Measurements from ENCODE around the gene UBE2D2. TPM values are rescaled to one million over a fixed set of nuclear protein-coding genes. Genes with fewer than 3 reads are reported as not detected.
A peak's percentile ranks its signal among the peaks of the same experiment; 100 is the strongest.
"Not testable (repeated sequence)": the region's sequence is repeated elsewhere in the genome, so short reads cannot be mapped to it uniquely, and the experiment has no call there.

The UBE2D2 gene
- 66.0 and 71.1 TPM in 2 replicates for total RNA-seq

DNA sequence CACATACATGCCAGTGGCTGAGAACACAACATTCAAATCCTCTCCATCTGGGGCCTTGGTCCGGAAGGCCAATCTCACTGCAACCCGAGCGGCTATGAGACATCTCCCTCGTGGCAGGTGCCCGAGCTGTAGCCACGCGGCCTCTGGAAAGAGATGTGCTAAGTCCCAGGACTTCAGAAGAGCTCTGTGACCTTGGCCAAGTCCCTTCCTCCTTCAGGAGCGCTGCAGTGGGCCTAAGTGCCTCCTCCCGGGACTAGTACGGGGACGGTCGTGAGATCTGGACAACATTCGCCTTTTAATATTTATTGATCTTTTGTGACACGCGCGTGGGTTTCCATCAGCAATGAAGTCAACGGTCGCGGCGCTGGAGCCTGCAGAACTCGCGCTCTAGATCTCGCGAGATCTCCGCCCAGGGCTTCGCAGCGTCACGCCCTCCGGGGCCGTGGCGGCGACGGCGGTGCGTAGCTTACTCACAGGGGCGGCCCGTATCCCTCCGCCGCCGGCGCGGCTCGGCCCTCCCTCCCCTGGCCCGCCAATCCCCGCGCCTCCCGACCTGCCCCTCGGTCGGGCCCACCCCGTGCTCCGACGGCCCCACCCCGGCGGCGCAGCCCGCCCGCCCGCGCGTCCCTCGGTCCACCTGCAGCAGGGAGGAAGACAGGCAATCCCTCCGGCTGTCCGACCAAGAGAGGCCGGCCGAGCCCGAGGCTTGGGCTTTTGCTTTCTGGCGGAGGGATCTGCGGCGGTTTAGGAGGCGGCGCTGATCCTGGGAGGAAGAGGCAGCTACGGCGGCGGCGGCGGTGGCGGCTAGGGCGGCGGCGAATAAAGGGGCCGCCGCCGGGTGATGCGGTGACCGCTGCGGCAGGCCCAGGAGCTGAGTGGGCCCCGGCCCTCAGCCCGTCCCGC is at the start of gene UBE2D2:
Gene UBE2D2 (plus strand): TSS at position 588 of the 903 bp plus-strand sequence. CDS start 453 bp downstream, outside the sequence.
- peak; percentile 98 for DNase-seq (ENCODE audit: low read depth, low spot score)

GRCh38 chr5:139512786-139513390 is 48.3 kb upstream of the UBE2D2 start:
- no peak for DNase-seq (ENCODE audit: low read depth, low spot score)

DNA sequence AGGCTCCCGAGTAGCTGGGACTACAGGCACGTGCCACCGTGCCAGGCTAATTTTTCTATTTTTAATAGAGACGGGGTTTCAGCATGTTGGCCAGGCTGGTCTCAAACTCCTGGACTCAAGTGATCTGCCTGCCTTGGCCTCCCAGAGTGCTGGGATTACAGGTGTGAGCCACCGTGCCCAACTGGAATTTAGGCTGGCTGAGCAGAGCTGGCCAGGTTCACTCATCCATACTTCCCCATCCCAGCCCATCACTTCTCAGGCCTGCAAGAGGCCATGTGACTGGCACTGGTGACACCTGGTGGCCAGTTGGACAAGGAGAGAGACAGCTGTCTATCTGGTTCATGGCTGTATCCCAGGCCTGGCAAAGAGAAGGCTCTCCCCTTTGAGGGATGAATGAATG is 47.7 kb upstream of the UBE2D2 start:
- DNase-seq (ENCODE audit: low read depth, low spot score), result peak; percentile 53

DNA sequence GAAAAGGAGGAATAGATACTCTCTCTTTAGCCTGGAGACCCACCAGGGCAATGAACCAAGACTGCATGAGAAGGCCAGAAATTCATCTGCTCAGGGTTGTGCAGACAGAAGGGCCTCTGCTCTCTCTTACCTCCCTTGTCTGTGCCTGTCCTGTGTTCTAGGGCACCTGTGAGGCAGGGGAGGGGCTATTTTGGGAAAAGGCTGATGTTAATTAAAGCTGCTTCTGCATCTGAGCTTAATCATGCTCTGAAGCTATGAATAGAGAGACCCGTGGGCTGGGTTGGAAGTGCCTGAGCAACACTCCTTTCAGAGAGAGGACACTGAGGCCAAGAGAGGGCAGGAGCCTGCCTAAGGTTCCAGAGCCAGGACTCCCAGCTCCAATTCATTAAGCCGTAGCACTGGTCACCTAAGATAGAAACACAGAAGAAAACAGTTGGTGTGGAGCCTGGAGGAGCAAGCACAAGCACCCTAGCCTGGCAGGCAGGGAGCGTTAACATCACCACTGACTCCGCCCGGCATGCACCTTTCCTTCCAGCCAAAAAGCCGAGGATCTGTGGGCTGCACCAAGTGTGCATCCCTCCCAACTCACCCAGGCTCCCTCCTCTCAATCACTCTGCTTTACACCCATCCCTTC is 47.2 kb upstream of the UBE2D2 start:
- DNase-seq (ENCODE audit: low read depth, low spot score), result no peak

DNA sequence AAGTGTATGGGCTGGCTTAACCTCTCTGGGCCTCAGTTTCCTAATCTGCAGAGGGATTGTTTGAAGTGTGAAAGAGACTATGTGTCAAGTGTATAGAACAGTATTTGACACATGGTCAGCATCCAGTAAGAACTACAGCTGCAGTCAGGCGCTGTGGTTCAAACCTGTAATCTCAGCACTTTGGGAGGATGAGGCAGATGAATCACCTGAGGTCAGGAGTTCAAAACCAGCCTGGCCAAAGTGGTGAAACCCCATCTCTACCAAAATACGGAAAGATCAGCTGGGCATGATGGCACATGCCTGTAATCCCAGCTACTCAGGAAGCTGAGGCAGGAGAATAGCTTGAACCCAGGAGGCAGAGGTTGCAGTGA is 46.7 kb upstream of the UBE2D2 start:
- DNase-seq (ENCODE audit: low read depth, low spot score), result no peak

GRCh38 chr5:139517683-139518564 is 43.2 kb upstream of the UBE2D2 start:
- peak; percentile 39 for DNase-seq (ENCODE audit: low read depth, low spot score)

DNA sequence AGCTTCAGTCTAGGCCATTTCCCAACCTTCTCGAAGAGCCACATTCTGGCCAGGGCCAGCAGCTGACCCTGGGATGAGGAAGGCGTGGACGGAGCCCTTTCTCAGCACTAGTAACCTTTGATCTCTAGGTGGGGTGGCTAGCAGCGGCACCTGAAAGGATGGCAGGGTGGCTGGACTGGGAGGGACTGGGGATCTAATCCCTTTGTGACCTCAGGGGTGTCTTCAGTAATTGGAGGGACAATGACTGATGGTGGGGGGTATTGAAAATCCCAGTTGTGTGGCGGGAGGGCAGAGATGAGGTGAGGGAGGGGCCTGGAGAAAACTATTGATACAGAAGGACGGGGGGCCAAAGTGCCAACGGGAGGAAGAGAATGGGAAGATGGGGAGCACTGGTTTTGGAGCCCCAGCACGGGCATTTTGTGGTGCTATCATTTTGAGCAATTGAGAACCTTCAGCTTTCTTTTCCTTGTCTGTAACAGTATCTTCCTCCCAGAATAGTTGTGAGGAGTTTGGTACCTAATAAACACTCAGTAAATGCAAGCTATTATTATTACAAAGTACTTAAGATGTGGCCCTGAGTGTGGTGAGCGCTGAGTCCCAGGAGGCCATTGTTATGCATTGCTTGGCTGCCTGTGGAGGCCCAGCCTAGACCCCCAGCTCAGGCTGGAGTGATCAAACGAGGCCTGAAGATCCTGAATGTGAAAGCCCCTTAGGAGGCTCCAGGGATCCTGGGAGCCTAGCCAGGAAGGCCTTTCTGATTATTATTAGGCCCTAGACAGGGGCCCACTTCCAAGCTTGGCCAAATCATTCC is 37.3 kb upstream of the UBE2D2 start:
- DNase-seq (ENCODE audit: low read depth, low spot score), result no peak

- no peak for DNase-seq (ENCODE audit: low read depth, low spot score)
Observed at GRCh38 chr5:139524446-139524845, 36.7 kb upstream of the UBE2D2 start.

DNA sequence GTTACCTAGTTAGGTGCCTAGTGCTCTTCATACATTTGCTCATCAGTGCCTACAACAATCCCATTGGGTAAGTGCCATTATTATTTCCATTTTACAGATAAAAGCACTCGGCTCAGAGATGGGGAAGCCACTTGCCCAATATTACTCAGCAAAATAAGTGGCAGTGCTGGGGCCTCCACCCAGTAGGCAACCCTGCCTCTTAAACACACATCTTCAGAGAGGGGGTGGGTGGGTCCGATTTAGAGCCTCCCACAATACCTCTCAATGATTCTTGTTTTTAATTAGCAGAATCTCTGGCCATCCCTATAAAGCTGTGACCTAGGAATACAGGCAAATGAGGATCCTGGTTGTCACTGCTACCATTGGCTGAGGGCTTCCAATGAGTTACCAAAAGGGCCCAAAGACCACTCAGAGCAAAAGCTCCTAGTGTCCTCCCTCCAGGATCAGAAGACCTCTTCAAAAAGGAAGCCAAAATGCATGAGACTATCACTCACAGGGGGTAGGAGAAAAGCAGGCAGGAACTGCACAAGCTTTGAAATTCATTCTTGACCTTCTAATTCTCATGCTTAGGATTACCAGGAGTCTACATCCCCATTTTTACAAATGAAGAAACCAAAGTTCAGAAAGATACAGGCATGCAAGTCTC is 36.1 kb upstream of the UBE2D2 start:
- DNase-seq (ENCODE audit: low read depth, low spot score), result no peak

DNA sequence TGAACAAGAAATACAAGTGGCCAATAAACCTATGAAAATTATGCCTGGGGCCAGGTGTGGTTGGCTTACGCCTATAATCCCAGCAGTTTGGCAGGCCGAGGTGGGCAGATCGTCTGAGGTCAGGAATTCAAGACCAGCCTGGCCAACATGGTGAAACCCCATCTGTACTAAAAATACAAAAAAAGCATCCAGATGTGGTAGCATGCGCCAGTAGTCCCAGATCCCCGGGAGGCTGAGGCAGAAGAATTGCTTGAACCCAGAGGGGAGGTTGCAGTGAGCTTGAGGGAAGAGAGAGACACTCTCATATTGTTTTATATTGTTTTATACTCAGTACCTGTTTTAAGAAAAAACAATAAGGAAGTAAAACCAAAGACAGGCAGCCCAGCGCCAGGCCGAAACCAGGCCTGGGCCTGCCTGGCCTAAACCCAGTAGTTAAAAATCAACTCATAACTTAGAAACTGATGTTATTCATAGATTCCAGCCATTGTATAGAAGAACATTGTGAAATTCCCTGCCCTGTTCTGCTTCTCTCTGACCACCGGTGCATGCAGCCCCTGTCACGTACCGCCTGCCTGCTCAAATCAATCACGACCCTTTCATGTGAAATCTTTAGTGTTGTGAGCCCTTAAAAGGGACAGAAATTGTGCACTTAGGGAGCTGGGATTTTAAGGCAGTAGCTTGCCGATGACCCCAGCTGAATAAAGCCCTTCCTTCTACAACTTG is 35.4 kb upstream of the UBE2D2 start:
- DNase-seq (ENCODE audit: low read depth, low spot score), result not testable (repeated sequence)

DNA sequence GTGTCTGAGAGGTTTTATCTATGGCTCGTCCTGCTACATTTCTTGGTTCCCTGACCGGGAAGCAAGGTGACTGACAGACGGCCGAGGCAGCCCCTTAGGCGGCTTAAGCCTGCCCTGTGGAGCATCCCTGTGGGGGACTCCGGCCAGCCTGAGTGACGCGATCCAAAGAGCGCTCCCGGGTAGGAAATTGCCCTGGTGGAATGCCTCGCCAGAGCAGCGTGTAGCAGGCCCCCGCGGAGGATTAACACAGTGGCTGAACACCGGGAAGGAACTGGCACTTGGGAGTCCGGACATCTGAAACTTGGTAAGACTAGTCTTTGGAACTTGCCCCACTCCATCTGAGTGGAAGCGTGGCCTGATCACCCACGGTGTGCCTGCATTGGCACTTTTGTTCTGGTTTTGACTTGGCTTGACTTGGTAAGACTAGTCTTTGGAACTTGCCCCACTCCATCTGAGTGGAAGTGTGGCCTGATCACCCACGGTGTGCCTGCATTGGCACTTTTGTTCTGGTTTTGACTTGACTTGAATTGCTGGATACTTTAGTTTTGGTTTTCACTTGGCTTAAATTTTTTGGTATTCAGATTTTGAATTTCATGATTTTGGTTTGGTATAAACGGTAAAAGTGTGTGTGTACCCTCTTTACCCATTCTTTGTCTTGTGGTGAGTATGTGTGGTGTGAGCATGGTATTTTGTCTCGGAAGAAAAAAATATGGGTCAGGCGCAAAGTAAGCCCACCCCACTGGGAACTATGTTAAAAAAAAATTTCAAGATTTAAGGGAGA is 34.6 kb upstream of the UBE2D2 start:
- not testable (repeated sequence) for DNase-seq (ENCODE audit: low read depth, low spot score)

DNA sequence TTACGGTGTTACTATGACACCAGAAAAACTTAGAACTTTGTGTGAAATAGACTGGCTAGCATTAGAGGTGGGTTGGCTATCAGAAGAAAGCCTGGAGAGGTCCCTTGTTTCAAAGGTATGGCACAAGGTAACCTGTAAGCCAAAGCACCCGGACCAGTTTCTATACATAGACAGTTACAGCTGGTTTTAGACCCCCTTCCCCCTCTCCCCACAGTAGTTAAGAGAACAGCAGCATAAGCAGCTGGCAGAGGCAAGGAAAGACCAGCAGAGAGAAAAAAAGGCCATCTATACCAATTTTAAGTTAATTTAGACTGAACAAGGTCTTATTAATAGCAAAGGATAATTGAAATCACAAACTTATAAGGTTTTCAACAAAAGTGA is 34.1 kb upstream of the UBE2D2 start:
- not testable (repeated sequence) for DNase-seq (ENCODE audit: low read depth, low spot score)

DNA sequence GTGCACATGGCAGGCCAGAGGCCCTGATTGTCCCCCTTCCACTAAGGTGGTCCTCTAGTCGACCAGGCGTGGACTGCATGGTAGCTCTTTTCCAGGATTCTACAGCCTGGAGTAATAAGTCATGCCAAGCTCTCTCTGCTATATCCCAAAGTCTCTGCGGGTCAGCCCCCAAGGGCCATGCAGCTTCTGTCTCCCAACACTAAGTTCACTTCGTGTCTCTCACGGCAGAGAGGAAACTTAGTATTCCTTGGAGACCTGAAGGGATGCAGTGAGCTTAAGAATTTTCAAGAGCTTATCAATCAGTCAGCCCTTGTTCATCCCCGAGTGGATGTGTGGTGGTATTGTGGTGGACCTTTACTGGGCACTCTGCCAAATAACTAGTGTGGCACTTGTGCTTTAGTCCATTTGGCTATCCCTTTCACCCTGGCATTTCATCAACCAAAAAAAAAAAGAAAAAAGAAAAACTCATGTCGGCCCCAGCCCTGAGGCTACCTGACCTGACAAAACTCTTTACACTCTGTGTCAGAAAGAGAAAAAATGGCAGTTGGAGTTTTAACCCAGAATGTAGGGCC is 33.2 kb upstream of the UBE2D2 start:
- not testable (repeated sequence) for DNase-seq (ENCODE audit: low read depth, low spot score)

DNA sequence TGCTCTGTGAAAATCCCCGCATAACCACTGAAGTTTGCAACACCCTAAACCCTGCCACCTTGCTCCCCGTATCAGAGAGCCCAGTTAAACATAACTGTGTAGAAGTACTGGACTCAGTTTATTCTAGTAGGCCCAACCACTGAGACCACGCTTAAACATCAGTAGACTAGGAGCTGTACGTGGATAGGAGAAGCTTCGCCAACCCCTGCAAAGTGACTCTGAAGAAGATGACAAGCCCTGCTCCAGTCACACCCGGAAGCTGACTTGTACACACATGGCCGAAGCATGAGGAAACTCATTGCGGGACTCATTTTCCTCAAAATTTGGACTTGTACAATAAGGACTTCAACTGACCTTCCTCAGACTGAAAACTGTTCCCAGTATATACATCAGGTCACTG is 32.4 kb upstream of the UBE2D2 start:
- not testable (repeated sequence) for DNase-seq (ENCODE audit: low read depth, low spot score)

DNA sequence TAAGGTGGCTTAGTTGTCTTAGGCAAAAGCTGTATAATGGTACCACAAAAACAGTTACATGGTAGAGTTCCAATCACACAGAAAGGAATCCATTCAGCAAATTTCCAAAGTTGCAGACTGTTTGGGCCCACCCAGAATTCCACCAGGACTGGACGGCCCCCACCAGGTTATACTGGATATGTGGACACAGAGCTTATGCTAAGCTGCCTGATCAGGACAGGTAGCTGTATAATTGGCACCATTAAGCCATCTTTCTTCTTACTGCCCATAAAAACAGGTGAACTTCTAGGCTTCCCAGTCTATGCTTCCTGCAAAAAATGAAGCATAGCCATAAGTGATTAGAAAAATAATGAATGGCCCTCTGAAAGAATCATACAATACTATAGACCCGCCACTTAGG is 31.1 kb upstream of the UBE2D2 start:
- not testable (repeated sequence) for DNase-seq (ENCODE audit: low read depth, low spot score)

DNA sequence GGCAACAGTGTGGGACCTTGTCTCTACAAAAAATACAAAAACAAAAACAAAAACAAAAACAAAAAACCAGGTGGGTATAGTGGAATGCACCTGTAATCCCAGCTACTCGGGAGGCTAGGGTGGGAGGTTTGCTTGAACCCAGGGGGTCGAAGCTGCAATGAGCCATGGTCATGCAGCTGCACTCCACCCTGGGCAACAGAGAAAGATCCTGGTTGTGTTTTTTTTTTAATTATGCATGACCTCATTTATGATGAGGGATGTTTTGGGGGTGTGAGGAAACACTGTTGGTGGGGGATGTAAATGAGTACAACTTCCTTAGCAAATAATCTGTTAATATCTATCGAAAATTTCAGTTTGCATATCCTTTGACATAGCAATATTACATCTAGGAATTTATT is 29.4 kb upstream of the UBE2D2 start:
- no peak for DNase-seq (ENCODE audit: low read depth, low spot score)

DNA sequence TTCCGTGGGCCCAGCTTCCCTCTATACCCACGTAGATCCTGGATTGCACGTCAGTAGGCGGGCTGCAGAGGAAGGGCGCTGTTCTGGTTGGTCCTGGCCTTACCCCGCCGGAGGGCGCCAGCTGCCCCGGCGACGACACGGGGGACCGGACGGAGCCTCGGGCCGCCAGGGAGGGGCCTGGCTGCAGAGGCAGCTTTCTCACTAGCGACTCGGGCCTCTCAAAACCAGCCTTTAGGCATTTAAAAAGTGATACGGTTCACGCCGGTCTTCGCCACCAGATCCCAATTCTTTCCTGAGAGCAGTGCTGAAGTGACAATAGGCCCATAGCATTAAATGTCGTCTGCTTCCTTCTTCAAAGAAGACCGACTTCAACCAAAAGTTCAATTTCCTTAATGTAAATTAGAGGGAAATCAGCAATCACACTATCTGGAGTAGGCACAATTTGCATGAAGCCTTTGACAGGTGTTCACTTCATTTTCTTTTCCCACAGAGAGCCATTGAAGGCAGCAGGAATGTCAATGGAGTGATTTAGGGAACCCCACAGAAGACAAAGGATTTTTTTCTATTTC is 17.6 kb upstream of the UBE2D2 start:
- no peak for DNase-seq (ENCODE audit: low read depth, low spot score)

GRCh38 chr5:139546593-139546992 is 14.5 kb upstream of the UBE2D2 start:
- not testable (repeated sequence) for DNase-seq (ENCODE audit: low read depth, low spot score)

Data from pulmonary artery endothelial cell (primary cell).